ENCODE measurements around the gene TAF6.

DNA sequence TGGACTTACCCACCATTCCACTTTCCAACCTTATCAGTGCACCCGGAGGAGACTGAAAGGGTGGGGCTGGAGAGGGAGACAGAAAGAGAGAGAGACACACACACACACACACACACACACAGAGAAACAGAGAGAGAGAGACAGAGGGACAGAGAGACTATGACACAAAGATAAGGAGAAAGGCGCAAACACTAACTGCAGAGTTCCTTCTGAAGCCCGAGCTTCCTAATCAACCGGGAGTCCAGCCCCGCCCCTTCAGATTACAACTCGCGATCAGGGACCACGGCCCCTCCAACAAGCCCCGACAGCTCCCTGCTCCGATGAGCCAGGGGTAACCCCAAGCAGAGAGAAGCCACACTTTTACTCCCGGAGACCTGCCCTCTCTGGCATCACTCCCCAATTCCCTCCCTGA, 48.8 kb upstream of the TAF6 start:
- TF ChIP-seq, protein P1, sequence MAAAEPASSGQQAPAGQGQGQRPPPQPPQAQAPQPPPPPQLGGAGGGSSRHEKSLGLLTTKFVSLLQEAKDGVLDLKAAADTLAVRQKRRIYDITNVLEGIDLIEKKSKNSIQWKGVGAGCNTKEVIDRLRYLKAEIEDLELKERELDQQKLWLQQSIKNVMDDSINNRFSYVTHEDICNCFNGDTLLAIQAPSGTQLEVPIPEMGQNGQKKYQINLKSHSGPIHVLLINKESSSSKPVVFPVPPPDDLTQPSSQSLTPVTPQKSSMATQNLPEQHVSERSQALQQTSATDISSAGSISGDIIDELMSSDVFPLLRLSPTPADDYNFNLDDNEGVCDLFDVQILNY (CRISPR knock-in tag; IDR thresholded peaks at IDR 0.05) = no peak
- no peak for TF ChIP-seq ZNF174 (CRISPR knock-in tag; IDR thresholded peaks at IDR 0.05)
- TF ChIP-seq FOXA1 (IDR thresholded peaks at IDR 0.05; ENCODE audit: borderline replicate concordance) = no peak
- TF ChIP-seq JUND (IDR thresholded peaks at IDR 0.05; ENCODE audit: borderline replicate concordance, low read depth, low read length) = peak; percentile 68
- peak; percentile 53; the same call in 1 of the 3 replicates for TF ChIP-seq JUND (tag; IDR thresholded peaks at IDR 0.05; ENCODE audit: borderline replicate concordance, low read depth, low read length)
- peak; percentile 88 for TF ChIP-seq NCOR1 (IDR thresholded peaks at IDR 0.05)
- no peak for TF ChIP-seq ZFP36 (IDR thresholded peaks at IDR 0.05; ENCODE audit: low read depth, low read length, partially characterized antibody)
- peak; percentile 23; the same call in 1 of the 2 replicates for TF ChIP-seq ZNF143 (CRISPR knock-in tag; IDR thresholded peaks at IDR 0.05)
- TF ChIP-seq, protein P2, sequence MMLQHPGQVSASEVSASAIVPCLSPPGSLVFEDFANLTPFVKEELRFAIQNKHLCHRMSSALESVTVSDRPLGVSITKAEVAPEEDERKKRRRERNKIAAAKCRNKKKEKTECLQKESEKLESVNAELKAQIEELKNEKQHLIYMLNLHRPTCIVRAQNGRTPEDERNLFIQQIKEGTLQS (IDR thresholded peaks at IDR 0.05) = no peak
- TF ChIP-seq, protein P2 (CRISPR knock-in tag; conservative IDR thresholded peaks at IDR 0.05) = no peak
- TF ChIP-seq SOX6 (IDR thresholded peaks at IDR 0.05) = peak; percentile 91
- no peak for TF ChIP-seq NFXL1 (CRISPR knock-in tag; IDR thresholded peaks at IDR 0.05)

All from K562 (cell line).